Psoas muscle (tissue), 8 donors: ENCODE results near the gene DEPDC5. TPM values are rescaled to one million over a fixed set of nuclear protein-coding genes. Genes with fewer than 3 reads are reported as not detected.
A peak's percentile ranks its signal among the peaks of the same experiment; 100 is the strongest.

ENCODE experiments used
- ATAC-seq, 4 donors: fragments of 200-7000 bp; cut with Tn5 transposase; one replicate each; pipeline ENCODE4 v1.9.1; 2020; ENCODE audit warnings: moderate library complexity in 3 of 4, mild to moderate bottlenecking in 2 of 4
- DNase-seq, 2 donors: peaks; one replicate each; pipeline ENCODE4 v3.0.0-alpha.2; 2020
- H3K27ac ChIP-seq: fragments of 200-600 bp; one replicate; pipeline ENCODE4 v1.8.0; 2022
- H3K27me3 ChIP-seq, 3 donors: fragments of 200-600 bp in 1 of 3; one replicate each; pipeline versions ENCODE4 v1.6.1 to v1.8.0; 2013 to 2022; ENCODE audit warnings: low read length in 2 of 3, mild to moderate bottlenecking in 2 of 3, moderate library complexity in 1 of 3; ENCODE audit not compliant: insufficient read depth in 3 of 3
- H3K36me3 ChIP-seq, 2 donors: fragments of 200-600 bp in 1 of 2; one replicate each; pipeline versions ENCODE4 v1.6.1 to v1.8.0; 2013 to 2022; ENCODE audit warnings: low read depth in 1 of 2, mild to moderate bottlenecking in 1 of 2, moderate library complexity in 1 of 2; ENCODE audit not compliant: insufficient read depth in 1 of 2
- H3K4me1 ChIP-seq: fragments of 200-600 bp; one replicate; pipeline ENCODE4 v1.8.0; 2022
- H3K4me3 ChIP-seq: fragments of 200-600 bp; one replicate; pipeline ENCODE4 v1.8.0; 2022; ENCODE audit warnings: mild to moderate bottlenecking
- H3K9me3 ChIP-seq: fragments of 200-600 bp; one replicate; pipeline ENCODE4 v1.8.0; 2022
- CTCF ChIP-seq: fragments of 200-600 bp; IDR thresholded peaks from one replicate; pipeline ENCODE4 v1.8.0; 2022; ENCODE audit warnings: antibody characterized with exemption
- WGBS, 3 donors: extraction: QIAGEN DNeasy Blood & Tissue Kit; methylation state at CpG; one replicate each; pipeline versions ENCODE4 v1.1.6 to v1.1.7; 2013; 5-methylcytosine and 5-hydroxymethylcytosine counted together
- intact Hi-C, 2 donors: fragments of 100-400 bp; cut with DNase I; formaldehyde crosslinking; loops; one replicate each; pipeline versions ENCODE4 v1.11.0 to v1.14.2; 2022
- polyA plus RNA-seq, 3 donors: library from polyadenylated mRNA; stranded (reverse); fragments of 200-250 nt; gene quantifications; one replicate each; pipeline ENCODE4 v1.2.3, GENCODE V29; 2013
- total RNA-seq, 4 donors: library from RNA; stranded (reverse); fragmentation: NEBNext Ultra II Directional in 2 of 4; extraction: Animal tissue kit (Norgen Biotek cat#: 25700) in 2 of 4; gene quantifications; one replicate each; pipeline versions ENCODE4 v1.2.1 to v1.2.4, GENCODE V29; 2021 to 2023
- donor health status: healthy with polysubstance abuse.
- donor health status: DM: no; HTN: no; CAD: no; lungs with moderate emphysema.
- donor health status: Bipolar disorder and iron deficiency.
- donor health status: healthy.
- donor health status: DM: yes; HTN: yes; CAD: no.
- donor health status: DM: no; HTN: no; CAD: no.
- donor health status: DM: no; HTN: no; CAD: no.
- donor health status: DM: yes; HTN: yes; CAD: no.

Gene DEPDC5
- total and polyA plus RNA-seq, 7 donors: 6.3 to 15.6 (median 9.1) TPM

GRCh38 chr22:31926969-31927368, 173.2 kb downstream of the DEPDC5 start:
- TF ChIP-seq CTCF: no peak
- ATAC-seq (no peak), DNase-seq (no peak)
- Histone ChIP-seq H3K27me3 (peaks cover 0 to 4% (median 0%) of the 10 kb centered on the region in 3 donors), H3K9me3 (no peaks in the 10 kb centered on the region), H3K4me1 (no peaks in the 10 kb centered on the region), H3K4me3 (no peak overlapping the region), H3K27ac (no peak overlapping the region), H3K36me3 (no peaks in the 10 kb centered on the region)
- intact Hi-C loops: no loop called here

DNA sequence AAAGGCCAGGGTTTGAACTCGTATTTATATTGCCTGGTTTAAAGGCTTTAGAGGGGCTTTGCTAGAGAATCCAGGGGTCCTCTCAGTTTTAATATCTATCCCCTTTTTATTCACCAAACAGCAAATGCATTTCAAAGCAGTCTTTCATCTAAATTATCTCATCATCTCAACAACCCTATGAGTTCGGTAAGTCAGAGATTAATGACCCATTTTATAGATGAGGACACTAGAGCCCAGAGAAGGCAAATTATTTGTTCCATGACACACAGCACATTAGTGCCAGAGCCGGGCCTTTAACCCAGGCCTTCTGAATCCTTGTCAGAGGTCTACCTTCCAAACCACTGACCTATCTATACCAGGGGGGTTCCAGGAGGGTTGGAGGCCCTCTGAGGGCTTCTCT, 173.7 kb downstream of the DEPDC5 start:
- 84 to 90% (median 84%) methylated on average over 3 of the region's 3 CpGs for WGBS, 3 donors
- Histone ChIP-seq H3K27ac (no peak overlapping the region), H3K36me3 (no peaks in the 10 kb centered on the region), H3K4me3 (no peak overlapping the region), H3K27me3 (peaks cover 0 to 4% (median 0%) of the 10 kb centered on the region in 3 donors), H3K9me3 (no peaks in the 10 kb centered on the region), H3K4me1 (no peaks in the 10 kb centered on the region)
- intact Hi-C loops: no loop called here
- ATAC-seq (no peak), DNase-seq (no peak)
- TF ChIP-seq CTCF: no peak

DNA sequence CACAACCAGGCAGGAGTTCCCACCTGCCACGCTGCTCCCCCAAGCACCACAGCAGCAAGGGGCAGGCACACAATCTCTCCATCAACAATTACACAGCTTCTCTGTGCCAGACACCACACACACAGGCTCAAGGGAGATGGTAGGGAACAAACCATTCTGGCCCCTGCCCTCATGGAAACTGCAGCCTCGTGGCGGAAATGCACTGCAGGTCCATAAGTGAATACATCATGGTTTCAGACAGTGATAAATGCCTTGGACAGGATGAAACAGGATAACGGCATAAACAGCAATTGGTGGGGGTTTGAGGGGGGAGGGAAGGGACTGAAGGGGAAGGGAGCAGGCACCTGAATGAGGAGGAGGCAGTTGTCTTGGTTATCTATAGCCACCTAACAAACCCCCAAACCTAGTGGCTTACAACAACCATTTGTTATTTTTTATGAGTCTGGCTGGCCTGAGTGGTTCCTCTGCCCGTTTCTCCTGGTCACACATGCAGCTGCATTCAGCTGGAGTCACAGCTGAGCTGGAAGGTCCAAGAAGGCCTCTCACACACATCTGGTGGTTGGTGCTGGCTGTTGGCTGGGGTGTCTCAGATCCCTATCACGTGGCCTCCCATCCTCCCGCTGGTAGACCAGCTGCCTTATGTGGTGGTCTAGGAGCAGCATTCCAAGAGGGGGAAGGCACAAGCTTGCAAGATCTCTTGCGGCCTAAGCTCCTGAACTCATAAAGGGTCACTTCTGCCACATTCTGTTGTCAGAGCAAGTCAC, 175.5 kb downstream of the DEPDC5 start:
- DNase-seq (peak in 1 of 2 donors; percentile 56), ATAC-seq (peak in 1 of 4 donors; percentile 40)
- WGBS, 3 donors: 43 to 53% (median 47%) methylated on average over 8 of the region's 8 CpGs
- Histone ChIP-seq H3K4me1 (no peaks in the 10 kb centered on the region), H3K4me3 (no peak overlapping the region), H3K9me3 (no peaks in the 10 kb centered on the region), H3K36me3 (no peaks in the 10 kb centered on the region), H3K27ac (no peak overlapping the region), H3K27me3 (peaks cover 0 to 4% (median 0%) of the 10 kb centered on the region in 3 donors)
- intact Hi-C loops: no loop called here
- no peak for TF ChIP-seq CTCF

GRCh38 chr22:31932863-31933262, 179.0 kb downstream of the DEPDC5 start:
- Histone ChIP-seq H3K9me3 (no peaks in the 10 kb centered on the region), H3K4me3 (no peak overlapping the region), H3K4me1 (no peaks in the 10 kb centered on the region), H3K27ac (no peak overlapping the region), H3K27me3 (peaks cover 0 to 4% (median 0%) of the 10 kb centered on the region in 3 donors), H3K36me3 (no peaks in the 10 kb centered on the region)
- TF ChIP-seq CTCF: no peak
- peak in 3 of 4 donors; percentile 19 to 61 (median 30) for ATAC-seq
- intact Hi-C loops: no loop called here
- peak in 1 of 2 donors; percentile 64 for DNase-seq
- WGBS, 3 donors: 29 to 34% (median 30%) methylated on average over 5 of the region's 5 CpGs
